IMR-90 (cell line): ENCODE data around the gene TADA2A. TPM values are rescaled to one million over a fixed set of nuclear protein-coding genes. Genes with fewer than 3 reads are reported as not detected.

Source experiments
- ATAC-seq: fragments of 200-7000 bp; cut with Tn5 transposase; 2 replicates; pipeline ENCODE4 v1.9.1; 2020; ENCODE audit warnings: low read depth, mild to moderate bottlenecking, moderate library complexity
- BruUV-seq: library from RNA; stranded (reverse); fragments of 400-500 nt; replicated peaks from 2 replicates; lab custom pipeline; 2021; lab: Mats Ljungman, UMichigan
- CTCF ChIA-PET: fragments of 300-600 bp; formaldehyde crosslinking; extraction: SDS; loops from one replicate; lab custom pipeline; 2021; ENCODE audit warnings: antibody characterized with exemption; lab: Yijun Ruan, JAX
- POLR2A ChIA-PET: fragments of 300-600 bp; sonication (Branson Sonifier 250); formaldehyde crosslinking; loops from one replicate; lab custom pipeline; 2022; ENCODE audit warnings: antibody characterized with exemption; ENCODE audit not compliant: unreplicated experiment; lab: Charles Lee
- DNase-seq: peaks from one replicate; pipeline ENCODE4 v3.0.0; 2013
- H2AFZ ChIP-seq: replicated peaks from 2 replicates; pipeline ENCODE3; 2013; ENCODE audit warnings: low read length, mild to moderate bottlenecking; ENCODE audit not compliant: poor library complexity
- H2AK5ac ChIP-seq: 2 replicates; pipeline ENCODE4 v1.6.1; 2013; ENCODE audit warnings: low read depth, low read length, inconsistent platforms
- H2AK9ac ChIP-seq: replicated peaks from 2 replicates; pipeline ENCODE3; 2013; ENCODE audit warnings: mild to moderate bottlenecking, low read depth, low read length, moderate library complexity; ENCODE audit not compliant: poor library complexity
- H2BK120ac ChIP-seq: 2 replicates; pipeline ENCODE4 v1.6.1; 2013; ENCODE audit warnings: low read depth, low read length, inconsistent platforms
- H2BK15ac ChIP-seq: 3 replicates; pipeline ENCODE4 v1.6.1; 2013; ENCODE audit warnings: low read depth, low read length, inconsistent platforms
- H2BK20ac ChIP-seq: 2 replicates; pipeline ENCODE4 v1.6.1; 2013; ENCODE audit warnings: low read depth, mild to moderate bottlenecking, inconsistent platforms, low read length, moderate library complexity
- H2BK5ac ChIP-seq: 2 replicates; pipeline ENCODE4 v1.6.1; 2013; ENCODE audit warnings: mild to moderate bottlenecking, low read depth, low read length, inconsistent platforms; ENCODE audit not compliant: poor library complexity, severe bottlenecking
- H3K14ac ChIP-seq: replicated peaks from 2 replicates; pipeline ENCODE4 v1.6.1; 2013; ENCODE audit warnings: low read depth, low read length, inconsistent platforms
- H3K18ac ChIP-seq: 2 replicates; pipeline ENCODE4 v1.6.1; 2013; ENCODE audit warnings: low read depth, low read length, control low read depth
- H3K23ac ChIP-seq: 2 replicates; pipeline ENCODE4 v1.6.1; 2013; ENCODE audit warnings: low read depth, low read length, inconsistent platforms
- H3K27ac ChIP-seq: 2 replicates; pipeline ENCODE4 v1.5.1; 2013; ENCODE audit warnings: mild to moderate bottlenecking, control low read depth, low read length; ENCODE audit not compliant: insufficient read depth
- H3K27me3 ChIP-seq: 2 replicates; pipeline ENCODE4 v1.6.1; 2013; ENCODE audit warnings: low read length; ENCODE audit not compliant: control insufficient read depth, insufficient read depth
- H3K36me3 ChIP-seq: 2 replicates; pipeline ENCODE4 v1.6.1; 2013; ENCODE audit warnings: low read length, mixed read lengths; ENCODE audit not compliant: control insufficient read depth, insufficient read depth
- H3K4ac ChIP-seq: 2 replicates; pipeline ENCODE4 v1.6.1; 2013; ENCODE audit warnings: low read depth, low read length, inconsistent platforms
- H3K4me1 ChIP-seq: 2 replicates; pipeline ENCODE4 v1.6.1; 2013; ENCODE audit warnings: low read length, mixed read lengths; ENCODE audit not compliant: control insufficient read depth, insufficient read depth
- H3K4me2 ChIP-seq: 2 replicates; pipeline ENCODE4 v1.6.1; 2013; ENCODE audit warnings: low read depth, mild to moderate bottlenecking, control low read depth, low read length, moderate library complexity
- H3K4me3 ChIP-seq: 2 replicates; pipeline ENCODE4 v1.5.1; 2013; ENCODE audit warnings: low read depth, mild to moderate bottlenecking, control low read depth, low read length, moderate library complexity; ENCODE audit not compliant: insufficient read depth
- H3K56ac ChIP-seq: 2 replicates; pipeline ENCODE4 v1.6.1; 2013; ENCODE audit warnings: low read length, inconsistent platforms; ENCODE audit not compliant: insufficient read depth; ENCODE audit errors: extremely low read depth
- H3K79me1 ChIP-seq, 2 experiments: 2 replicates each; pipeline ENCODE4 v1.6.1; 2013; ENCODE audit warnings: low read length in 2 of 2, inconsistent platforms in 1 of 2, low read depth in 1 of 2
- H3K9ac ChIP-seq: 2 replicates; pipeline ENCODE4 v1.6.1; 2013; ENCODE audit warnings: low read depth, low read length, control low read depth
- H3K9me1 ChIP-seq: 2 replicates; pipeline ENCODE4 v1.6.1; 2013; ENCODE audit warnings: low read length, inconsistent platforms; ENCODE audit not compliant: insufficient read depth
- H3K9me3 ChIP-seq: 2 replicates; pipeline ENCODE4 v1.6.1; 2013; ENCODE audit warnings: low read length; ENCODE audit not compliant: control insufficient read depth, insufficient read depth
- H4K20me1 ChIP-seq: 2 replicates; pipeline ENCODE4 v1.6.1; 2013; ENCODE audit warnings: low read length, inconsistent platforms; ENCODE audit not compliant: insufficient read depth
- H4K5ac ChIP-seq: 2 replicates; pipeline ENCODE4 v1.6.1; 2013; ENCODE audit warnings: mild to moderate bottlenecking, low read depth, low read length, control low read depth
- H4K8ac ChIP-seq, 2 experiments: 2 replicates each; pipeline ENCODE4 v1.6.1; 2013; ENCODE audit warnings: low read depth in 2 of 2, low read length in 2 of 2, control low read depth in 1 of 2, inconsistent platforms in 1 of 2
- H4K91ac ChIP-seq: 2 replicates; pipeline ENCODE4 v1.6.1; 2013; ENCODE audit warnings: low read depth, low read length, inconsistent platforms; ENCODE audit not compliant: insufficient read depth
- BHLHE40 ChIP-seq: fragments of 150-350 bp; IDR thresholded peaks from 2 replicates; pipeline ENCODE4 v1.6.1; 2016; ENCODE audit warnings: mild to moderate bottlenecking, low read depth, low read length
- CEBPB ChIP-seq: IDR thresholded peaks from 2 replicates; pipeline ENCODE4 v1.6.1; 2012; ENCODE audit warnings: low read depth, low read length, improper control_type of control experiment
- CHD1 ChIP-seq: IDR thresholded peaks from 2 replicates; pipeline ENCODE4 v1.6.1; 2012; ENCODE audit warnings: low read depth, low read length, improper control_type of control experiment
- MAFK ChIP-seq: IDR thresholded peaks from 2 replicates; pipeline ENCODE4 v1.6.1; 2012; ENCODE audit warnings: low read depth, low read length, improper control_type of control experiment
- MXI1 ChIP-seq: IDR thresholded peaks from 2 replicates; pipeline ENCODE4 v1.6.1; 2012; ENCODE audit warnings: low read depth, mild to moderate bottlenecking, low read length, moderate library complexity, borderline replicate concordance
- NFE2L2 ChIP-seq: fragments of 150-350 bp; IDR thresholded peaks from 2 replicates; pipeline ENCODE4 v1.6.1; 2016; ENCODE audit warnings: low read depth, mild to moderate bottlenecking, low read length
- RAD21 ChIP-seq: IDR thresholded peaks from 2 replicates; pipeline ENCODE4 v1.6.1; 2012; ENCODE audit warnings: low read length, improper control_type of control experiment
- RCOR1 ChIP-seq: IDR thresholded peaks from 2 replicates; pipeline ENCODE4 v1.6.1; 2012; ENCODE audit warnings: mild to moderate bottlenecking, low read length, improper control_type of control experiment; ENCODE audit not compliant: insufficient replicate concordance
- RFX5 ChIP-seq: IDR thresholded peaks from 2 replicates; pipeline ENCODE4 v1.8.0; 2012; ENCODE audit warnings: low read depth, mild to moderate bottlenecking, low read length, moderate library complexity
- SMC3 ChIP-seq: fragments of 150-350 bp; IDR thresholded peaks from 2 replicates; pipeline ENCODE4 v1.6.1; 2016; ENCODE audit warnings: low read depth, mild to moderate bottlenecking, antibody characterized with exemption, low read length, moderate library complexity
- USF2 ChIP-seq: fragments of 150-350 bp; IDR thresholded peaks from 2 replicates; pipeline ENCODE4 v1.6.1; 2017; ENCODE audit warnings: mild to moderate bottlenecking, antibody characterized with exemption, low read length, low read depth
- WGBS, 2 experiments: methylation state at CpG; one replicate each; pipeline versions ENCODE4 v1.1.5 to v1.1.7; 2013; ENCODE audit warnings: missing lambda C conversion rate in 2 of 2; ENCODE audit not compliant: insufficient read length in 1 of 2; ENCODE audit errors: extremely low coverage in 2 of 2; 5-methylcytosine and 5-hydroxymethylcytosine counted together
- dilution Hi-C: fragments of 300-500 bp; cut with HindIII; formaldehyde crosslinking; loops from one replicate; pipeline ENCODE4 v1.14.3; 2018; ENCODE audit warnings: low sequenced_read_pairs; ENCODE audit not compliant: unreplicated experiment
- in situ Hi-C: fragments of 300-500 bp; cut with MboI; formaldehyde crosslinking; loops from 3 replicates; pipeline ENCODE4 v1.14.3; 2019; ENCODE audit warnings: low sequenced_read_pairs, inconsistent platforms, mixed read lengths
- intact Hi-C: fragments of 100-400 bp; cut with micrococcal nuclease; formaldehyde crosslinking; loops from 2 replicates; pipeline ENCODE4 v1.10.0; 2022
- polyA plus RNA-seq, 3 experiments: library from polyadenylated mRNA; depleted of rRNA; stranded (reverse); fragments of >200 nt; gene quantifications; 2 replicates each; pipeline ENCODE4 v1.2.3, GENCODE V29; 2012; ENCODE audit warnings: low replicate concordance in 1 of 3
- total RNA-seq: library from RNA; depleted of rRNA; stranded (reverse); fragments of >200 nt; gene quantifications from 2 replicates; pipeline ENCODE4 v1.2.3, GENCODE V29; 2012

The TADA2A gene
- total and polyA plus RNA-seq, 2 of the 4 experiments (the other 2 are of a cell fraction), result 13.1 to 19.7 TPM

- Histone ChIP-seq H3K36me3 (no peaks in the 10 kb centered on the region; the same call in 1 of the 2 replicates), H3K9me1 (peaks cover 12% of the 10 kb centered on the region), H3K4ac (peak overlapping the region; percentile 85), H2BK120ac (peak overlapping the region; percentile 78), H3K9me3 (no peaks in the 10 kb centered on the region), H3K23ac (peak overlapping the region; percentile 47; the same call in 1 of the 2 replicates), H4K20me1 (peaks cover 69% of the 10 kb centered on the region), H3K14ac (peak overlapping the region; percentile 66), H3K27me3 (no peaks in the 10 kb centered on the region), H3K9ac (peak overlapping the region; percentile 48; the same call in 1 of the 2 replicates), H2BK5ac (peak overlapping the region; percentile 86), H3K27ac (peak overlapping the region; percentile 90), H3K4me3 (no peak overlapping the region; the same call in 1 of the 2 replicates), H3K79me1 (peaks cover 0 to 44% of the 10 kb centered on the region in 2 experiments; a peak in 2 of 4 replicates), H2BK15ac (peak overlapping the region; percentile 87; the same call in 1 of the 3 replicates), H3K18ac (peak overlapping the region; percentile 66), H2AFZ (no peak overlapping the region), H4K91ac (peak overlapping the region; percentile 49), H4K5ac (0 out of 2 replicates have a peak overlapping the region, but pooled peaks have one; percentile 14), H2AK5ac (peak overlapping the region; percentile 83; the same call in 1 of the 2 replicates), H2AK9ac (no peak overlapping the region), H3K56ac (peak overlapping the region; percentile 36), H3K4me2 (peak overlapping the region; percentile 90), H2BK20ac (peak overlapping the region; percentile 86), H3K4me1 (peaks cover 13% of the 10 kb centered on the region), H4K8ac (peak overlapping the region in 1 of 2 experiments; percentile 62; a peak in 3 of 4 replicates)
- dilution Hi-C loops (no loop called here), in situ Hi-C loops (no loop called here), intact Hi-C loops (loop anchor here (5.0 kb wide), 2 partner anchors 46 to 891 kb away; partner anchors contain the start of gene MRM1)
- DNase-seq (peak; percentile 94), ATAC-seq (peak; percentile 31)
- no CpG with 5 or more reads among the region's 2 CpGs for WGBS, 2 experiments
- no TSS peak for BruUV-seq
- CTCF ChIA-PET, result interaction anchor here (0.7 kb wide), 2 partner anchors 10 to 93 kb away, joined by 3 to 7 read pairs; no protein-coding TSS in a partner anchor
- POLR2A ChIA-PET, result interaction anchor here (0.6 kb wide), 1 partner anchor 443 kb away, joined by 3 read pairs; no protein-coding TSS in a partner anchor
- TF ChIP-seq RAD21 (no peak), BHLHE40 (peak; percentile 75), CHD1 (no peak), CEBPB (0 out of 2 replicates have a peak, but pooled peaks have one; percentile 1), RFX5 (no peak), RCOR1 (no peak), NFE2L2 (no peak), MAFK (no peak), SMC3 (no peak), USF2 (peak; percentile 17; the same call in 1 of the 2 replicates), MXI1 (0 out of 2 replicates have a peak, but pooled peaks have one; percentile 39)
Observed at GRCh38 chr17:37493249-37494027, 86.8 kb downstream of the TADA2A start.
